Hippocampal formation (tissue), 2 donors: ENCODE data around the gene SNAP23.

Experiments
- DNase-seq, 2 donors: peaks; one replicate each; lab custom pipeline; 2025; lab: John Stamatoyannopoulos, UW

SNAP23 gene

DNA sequence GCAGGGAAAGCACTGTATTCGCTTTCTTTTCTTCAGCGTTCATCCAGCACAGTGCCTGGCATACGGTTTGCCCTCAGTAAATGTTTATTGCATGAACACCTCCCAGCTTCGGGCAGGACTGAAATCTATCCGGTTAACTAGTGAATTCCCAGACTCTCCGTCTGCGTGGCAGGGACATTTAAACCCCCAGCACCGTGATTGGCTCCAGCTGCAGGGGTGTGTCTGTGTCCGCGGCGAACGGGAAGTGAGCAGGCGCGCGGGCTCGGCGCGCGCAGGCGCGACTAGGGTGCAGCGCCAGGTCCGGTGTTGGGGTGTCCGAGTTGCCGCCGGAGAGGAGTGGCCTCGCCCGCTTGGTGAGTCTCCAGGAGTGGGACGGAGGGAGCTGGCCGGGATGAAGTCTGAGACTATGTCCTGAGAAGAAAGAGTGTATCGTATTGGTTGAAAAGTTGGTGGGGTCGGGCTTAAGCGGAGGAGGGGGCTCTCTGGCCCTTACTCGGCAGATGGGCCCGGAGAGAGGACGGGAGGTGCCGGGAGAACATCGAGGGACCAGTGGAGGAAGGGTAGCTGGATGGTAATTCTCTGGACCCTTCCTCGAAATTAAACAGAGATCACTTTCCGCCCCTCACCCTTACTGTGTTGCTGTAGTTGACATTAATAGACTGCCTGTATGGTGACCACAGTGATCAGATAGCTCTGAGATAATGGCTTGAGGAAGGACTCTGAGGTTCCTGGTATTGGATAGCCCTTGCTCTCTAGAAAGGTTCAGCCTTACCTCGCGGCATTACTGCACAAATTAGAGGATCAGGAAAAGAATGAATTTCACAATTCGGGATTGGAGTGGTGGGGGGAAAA is at the start of gene SNAP23:
TSS of gene SNAP23 (plus strand) at position 274 of the 852 bp plus-strand sequence. CDS start 16,213 bp downstream, outside the sequence.
- peak; percentile 92 for DNase-seq

DNA sequence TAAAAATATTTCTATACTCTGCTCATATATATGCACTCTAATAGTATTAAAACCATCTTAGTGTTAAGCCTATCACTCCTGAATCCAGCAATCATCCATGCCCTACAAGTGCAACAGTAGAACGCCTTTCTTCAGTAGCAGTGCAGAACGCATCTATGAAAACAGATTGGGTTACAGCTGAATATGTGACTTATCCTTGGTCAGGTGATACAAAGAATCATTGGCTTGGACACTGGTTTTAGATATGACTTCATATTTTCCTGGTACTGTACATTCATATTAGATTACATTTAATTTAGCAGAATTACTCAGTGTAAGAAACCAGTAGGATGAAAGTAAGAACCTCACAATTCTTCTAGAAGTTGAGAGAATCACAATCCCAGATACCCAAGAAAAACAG is 47.8 kb upstream of the SNAP23 start:
- no peak for DNase-seq

DNA sequence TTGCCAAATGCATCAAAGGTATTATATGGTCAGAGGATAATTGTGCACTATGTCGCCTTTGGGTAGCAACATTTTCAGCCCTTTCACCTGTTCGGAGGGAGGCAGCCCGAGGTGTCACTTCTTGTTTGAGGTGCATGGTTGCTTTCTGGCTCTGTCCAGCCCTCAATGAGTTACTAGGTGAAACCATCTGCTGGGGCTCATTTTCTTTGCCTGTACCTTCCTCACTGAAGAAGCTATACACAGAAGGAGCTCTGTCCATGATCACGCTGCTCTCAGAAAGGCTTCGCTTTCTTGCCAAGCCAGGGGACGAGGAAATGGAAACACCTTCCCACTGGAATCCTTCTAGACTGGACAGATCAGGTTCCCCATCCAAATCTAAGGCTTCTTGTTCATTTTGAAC is 47.2 kb upstream of the SNAP23 start:
- DNase-seq = no peak

DNA sequence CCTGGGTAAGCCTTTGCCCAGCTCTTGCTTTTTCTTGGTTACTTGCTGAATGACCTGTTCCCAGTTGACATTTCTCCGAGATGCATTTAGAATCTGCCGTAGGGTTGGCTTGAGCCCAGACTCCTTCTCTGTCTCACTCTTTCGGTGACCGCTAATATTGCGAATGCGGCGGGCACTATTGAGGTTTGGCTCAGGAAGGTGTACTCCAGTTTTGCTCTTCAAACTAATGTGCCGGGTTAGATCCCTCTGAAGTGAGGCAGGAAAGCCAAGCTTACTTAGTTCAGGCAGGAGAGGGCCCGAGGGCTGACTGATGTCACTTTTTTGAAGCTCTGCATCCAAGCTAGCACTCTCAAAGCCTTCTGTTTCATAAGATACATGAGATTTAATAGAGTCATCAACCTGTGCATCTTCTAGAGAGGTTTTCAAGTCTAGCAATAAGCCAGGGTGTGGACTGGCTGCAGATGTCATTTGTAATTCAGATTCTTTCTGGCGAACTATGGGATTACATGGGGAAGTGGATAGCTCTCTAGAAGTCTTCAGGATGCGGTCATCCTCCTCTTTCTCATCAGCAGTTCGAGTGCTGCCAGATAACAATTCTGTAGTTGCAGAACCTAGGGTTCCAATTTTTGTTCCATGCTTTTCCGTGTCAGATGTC is 45.5 kb upstream of the SNAP23 start:
- DNase-seq = no peak

DNA sequence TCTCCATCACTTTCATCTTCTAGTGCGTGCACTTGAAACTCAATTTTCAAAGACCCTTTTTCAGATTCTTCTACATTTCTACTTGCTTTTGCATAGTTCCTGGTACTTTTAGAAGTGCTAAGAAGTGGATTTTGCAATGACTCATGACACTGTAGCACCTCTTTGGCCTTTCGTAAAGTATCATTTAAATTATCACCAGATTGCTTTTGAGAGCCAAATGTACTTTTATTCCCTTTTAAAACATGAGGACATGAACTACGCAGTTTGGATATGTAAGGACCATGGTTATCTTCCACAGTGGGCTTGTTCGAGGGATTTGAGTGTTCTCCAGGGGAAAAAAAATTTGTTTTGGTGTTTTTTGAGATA is 45.0 kb upstream of the SNAP23 start:
- no peak for DNase-seq

DNA sequence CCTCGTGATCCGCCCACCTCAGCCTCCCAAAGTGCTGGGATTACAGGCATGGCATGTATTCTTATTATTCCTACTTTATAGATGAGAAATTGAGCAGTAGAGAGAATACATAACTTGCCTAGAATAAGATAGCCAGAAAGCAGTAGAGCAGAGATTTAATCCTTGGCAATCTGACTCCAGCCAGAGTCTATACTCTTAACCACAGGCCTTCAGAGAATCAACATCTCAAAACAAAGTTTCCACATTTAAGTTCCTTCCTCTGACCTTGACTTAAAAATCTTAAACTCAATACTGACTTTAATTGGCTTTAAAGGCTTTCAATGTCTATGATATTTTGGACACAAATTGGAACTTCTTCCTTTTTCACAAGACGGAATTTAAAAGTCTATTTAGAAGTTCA is 41.6 kb upstream of the SNAP23 start:
- no peak for DNase-seq

DNA sequence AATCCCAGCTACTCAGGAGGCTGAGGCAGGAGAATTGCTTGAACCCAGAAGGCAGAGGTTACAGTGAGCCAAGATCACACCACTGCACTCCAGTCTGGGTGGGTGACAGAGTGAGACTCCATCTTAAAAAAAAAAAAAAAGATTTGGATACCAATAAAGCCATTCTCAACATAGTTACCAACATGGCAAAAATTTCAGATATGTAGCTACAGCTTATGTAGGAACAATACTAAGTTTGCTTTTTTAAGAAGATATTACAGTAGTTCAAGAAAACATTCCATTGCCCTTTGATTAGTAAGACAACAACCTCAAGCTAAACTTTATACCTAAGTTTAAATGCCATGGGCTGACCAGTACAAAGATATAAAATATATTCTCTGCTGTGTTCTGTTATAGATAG is 38.9 kb upstream of the SNAP23 start:
- no peak for DNase-seq

DNA sequence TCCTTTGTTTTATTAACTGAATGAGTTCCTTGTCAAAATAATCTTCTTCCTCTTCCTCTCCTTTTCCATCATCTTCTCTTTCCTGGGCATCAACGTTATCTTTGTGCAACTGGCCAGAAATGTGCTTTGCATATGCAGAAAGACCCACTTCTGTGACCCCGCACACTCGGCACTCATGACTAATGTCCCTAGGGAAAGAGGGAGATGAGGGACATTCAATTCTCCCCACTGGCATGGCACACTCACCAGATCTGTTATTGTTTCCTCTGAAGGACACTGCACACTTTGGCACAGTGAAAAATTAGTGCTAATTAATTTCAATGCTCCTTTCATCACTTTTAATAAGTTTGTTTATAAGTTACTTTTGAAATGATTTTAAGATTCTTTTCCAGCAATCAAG is 38.5 kb upstream of the SNAP23 start:
- no peak for DNase-seq

DNA sequence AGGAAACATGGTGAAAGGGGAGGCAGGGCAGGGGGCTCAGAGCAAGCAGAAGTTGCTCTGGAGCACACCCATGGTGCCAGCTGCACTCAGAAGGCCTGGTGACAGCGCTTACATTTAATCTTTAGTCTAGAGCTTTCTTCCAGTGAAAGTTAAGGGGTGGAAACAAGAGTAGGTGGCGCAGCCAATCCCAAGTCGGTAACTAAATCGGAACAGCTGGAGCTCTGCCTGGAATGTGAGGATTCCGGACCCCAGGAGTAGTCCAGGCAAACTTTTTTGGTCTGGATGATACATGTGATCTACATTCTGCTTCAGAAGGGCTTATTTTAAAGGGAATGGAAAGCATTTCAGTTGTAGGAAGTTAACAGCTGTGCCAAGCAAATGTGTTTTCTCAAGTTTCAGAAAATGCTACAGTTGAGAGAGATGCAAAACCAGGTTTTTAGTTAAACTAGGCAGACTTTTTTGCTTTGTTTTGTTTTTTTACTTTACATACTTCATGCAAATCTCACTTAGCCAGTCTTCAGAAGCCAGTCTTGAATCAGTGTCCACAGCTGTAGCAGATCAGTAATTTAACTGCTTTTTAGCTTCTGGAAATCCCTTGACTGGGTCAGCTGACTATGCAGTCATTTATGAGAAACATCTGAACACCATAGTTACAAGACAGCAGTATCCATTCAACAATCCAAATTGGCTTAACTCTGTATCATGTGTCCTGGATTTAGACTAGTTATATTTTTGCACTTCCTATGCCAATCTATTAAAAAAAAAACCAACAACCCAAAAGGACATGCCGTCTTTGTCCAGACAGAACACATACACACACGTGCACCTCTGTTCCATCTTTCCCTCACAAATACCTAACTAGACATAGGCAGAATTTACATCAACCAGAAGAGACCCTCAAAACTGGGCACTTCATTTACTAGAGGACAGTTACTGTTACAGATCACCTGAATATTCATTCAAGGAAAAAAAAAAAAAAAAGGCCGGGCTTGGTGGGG is 37.7 kb upstream of the SNAP23 start:
- peak in 1 of 2 donors; percentile 70 for DNase-seq

DNA sequence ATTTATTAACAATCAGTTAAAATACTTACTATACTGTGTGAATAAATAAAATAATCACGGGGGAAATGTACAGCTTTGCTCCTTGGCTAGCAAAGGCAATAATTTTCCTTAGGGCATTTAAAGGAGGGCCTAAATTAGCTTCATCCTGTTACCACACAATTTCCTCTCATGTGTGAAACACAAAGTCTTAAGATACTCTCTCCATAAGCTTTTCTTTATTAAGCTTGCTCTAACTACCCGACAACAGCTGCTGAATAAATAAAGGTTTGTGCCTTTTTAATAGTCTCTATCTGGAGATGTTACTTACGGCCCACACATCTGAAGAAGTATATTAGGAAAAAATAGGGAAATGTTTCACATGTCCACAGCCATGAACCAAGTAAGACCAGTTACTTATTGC is 34.2 kb upstream of the SNAP23 start:
- no peak for DNase-seq

DNA sequence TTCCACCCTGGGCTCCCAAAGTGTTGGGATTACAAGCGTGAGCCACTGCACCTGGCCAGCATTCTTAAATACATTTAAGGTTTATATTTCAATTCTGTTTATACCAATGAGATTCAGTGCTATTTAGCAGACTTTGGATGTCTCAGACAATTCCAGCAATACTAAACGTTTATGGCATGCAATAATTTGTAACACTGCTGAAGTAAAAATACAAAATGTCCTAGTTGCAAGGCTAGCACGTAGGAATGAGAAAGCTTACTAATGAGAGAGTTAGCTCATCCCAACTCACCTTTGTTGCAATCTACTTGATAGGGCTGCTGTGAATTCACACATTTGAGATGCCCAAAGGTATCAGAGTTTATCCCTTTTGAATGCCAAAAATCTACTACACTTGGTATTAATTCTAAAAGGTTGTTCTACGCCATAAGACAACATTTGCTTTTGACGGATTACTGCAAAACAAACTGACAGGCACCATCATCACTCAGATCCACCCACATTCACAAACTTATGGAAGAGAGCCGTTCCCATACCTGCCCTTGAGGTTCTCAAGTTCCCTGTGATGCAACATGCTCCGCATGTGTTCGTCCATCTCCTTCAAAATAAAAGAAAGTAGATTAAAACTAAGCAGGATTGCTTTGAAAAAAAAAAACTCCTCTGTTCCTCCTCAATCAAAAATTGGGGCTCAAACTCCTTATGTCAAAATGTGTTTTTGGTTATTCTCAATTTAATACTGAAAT is 29.7 kb upstream of the SNAP23 start:
- DNase-seq = no peak

DNA sequence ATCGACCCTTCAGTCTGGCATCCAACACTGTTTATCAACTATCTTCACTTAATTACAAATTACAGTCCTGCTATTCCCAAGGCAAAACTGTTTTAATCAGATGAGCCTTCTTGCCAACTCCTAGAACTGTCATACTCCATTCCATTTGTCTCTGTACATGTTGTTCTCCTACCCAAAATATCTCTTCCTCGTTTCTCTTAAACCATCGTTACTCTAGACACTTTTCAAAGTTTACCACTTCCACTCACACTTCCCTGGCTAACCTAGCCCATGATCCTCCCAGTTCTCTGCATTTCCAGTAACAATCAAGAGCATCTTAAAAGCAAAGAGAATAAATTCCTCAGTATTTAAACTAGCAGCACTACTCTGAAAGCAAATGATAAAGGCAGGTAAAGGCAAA is 24.4 kb upstream of the SNAP23 start:
- DNase-seq = no peak

DNA sequence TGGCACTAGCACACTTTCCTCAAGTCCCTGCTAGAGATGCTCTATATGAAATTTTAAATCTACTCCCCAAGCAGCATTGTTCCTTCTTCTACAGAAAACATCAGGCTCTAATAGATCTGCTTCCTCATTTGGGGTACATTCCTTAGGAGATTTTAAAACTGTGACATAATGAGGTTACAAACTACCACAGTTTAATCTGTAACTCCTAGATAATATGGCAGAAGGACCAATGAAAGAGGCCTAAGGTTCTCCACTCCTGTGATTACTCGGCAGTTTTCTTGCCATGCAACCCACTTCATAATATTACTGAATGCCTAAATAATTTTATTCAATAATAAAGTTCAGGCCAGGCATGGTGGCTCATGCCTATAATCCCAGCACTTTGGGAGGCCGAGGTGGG is 20.6 kb upstream of the SNAP23 start:
- no peak for DNase-seq

DNA sequence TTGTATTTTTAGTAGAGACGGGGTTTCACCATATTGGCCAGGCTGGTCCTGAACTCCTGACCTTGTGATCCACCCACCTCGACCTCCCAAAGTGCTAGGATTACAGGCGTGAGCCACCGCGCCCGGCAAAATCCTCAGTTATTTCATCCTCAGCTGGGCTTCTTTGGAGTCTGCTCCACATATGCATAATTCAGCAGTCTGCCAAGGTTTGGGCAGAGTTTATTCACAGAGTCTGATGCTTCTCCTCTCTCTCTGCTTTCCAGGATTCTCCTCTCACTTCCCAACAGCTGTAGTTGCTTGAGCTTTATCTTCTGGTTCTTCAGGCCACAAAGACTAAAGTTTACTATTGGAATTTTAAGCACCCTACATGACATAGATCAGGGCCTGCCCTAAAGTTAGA is 12.7 kb upstream of the SNAP23 start:
- no peak for DNase-seq

DNA sequence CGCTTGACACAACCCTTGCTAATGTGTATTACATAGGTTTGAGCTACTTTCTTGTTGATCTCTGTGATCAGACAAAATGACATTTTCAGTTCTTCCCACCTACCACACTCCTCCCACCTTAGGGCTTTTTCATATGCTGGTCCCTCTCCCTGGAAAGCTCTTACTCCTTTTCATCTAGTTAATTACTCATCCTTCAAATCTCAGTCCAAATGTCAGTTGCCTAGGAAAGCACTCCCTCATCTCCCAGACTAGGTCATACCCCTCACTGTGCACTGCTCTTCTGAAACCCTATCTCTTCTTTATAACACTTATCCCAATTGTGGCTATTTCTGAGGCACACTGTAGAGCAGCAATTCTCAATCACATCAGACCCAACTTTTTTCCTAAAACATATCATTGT is 11.8 kb upstream of the SNAP23 start:
- no peak for DNase-seq

DNA sequence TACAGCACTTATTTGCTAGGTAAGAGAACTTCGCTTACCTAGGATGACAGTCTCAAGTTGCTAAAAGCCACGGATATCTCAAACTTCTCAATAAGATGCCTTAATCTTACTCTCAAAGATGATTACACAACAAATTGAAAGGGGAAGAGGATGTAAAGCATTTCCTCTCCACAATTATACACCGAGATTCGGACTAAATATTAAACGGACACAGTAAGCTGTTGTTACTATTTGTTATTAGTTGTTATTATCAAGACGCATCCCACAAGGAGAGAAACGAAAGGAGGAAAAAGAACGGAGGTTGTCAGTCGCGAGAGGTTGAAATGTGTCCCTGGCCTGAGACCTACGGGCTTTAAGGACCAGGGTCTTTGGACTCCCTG is 5.2 kb upstream of the SNAP23 start:
- DNase-seq = no peak

DNA sequence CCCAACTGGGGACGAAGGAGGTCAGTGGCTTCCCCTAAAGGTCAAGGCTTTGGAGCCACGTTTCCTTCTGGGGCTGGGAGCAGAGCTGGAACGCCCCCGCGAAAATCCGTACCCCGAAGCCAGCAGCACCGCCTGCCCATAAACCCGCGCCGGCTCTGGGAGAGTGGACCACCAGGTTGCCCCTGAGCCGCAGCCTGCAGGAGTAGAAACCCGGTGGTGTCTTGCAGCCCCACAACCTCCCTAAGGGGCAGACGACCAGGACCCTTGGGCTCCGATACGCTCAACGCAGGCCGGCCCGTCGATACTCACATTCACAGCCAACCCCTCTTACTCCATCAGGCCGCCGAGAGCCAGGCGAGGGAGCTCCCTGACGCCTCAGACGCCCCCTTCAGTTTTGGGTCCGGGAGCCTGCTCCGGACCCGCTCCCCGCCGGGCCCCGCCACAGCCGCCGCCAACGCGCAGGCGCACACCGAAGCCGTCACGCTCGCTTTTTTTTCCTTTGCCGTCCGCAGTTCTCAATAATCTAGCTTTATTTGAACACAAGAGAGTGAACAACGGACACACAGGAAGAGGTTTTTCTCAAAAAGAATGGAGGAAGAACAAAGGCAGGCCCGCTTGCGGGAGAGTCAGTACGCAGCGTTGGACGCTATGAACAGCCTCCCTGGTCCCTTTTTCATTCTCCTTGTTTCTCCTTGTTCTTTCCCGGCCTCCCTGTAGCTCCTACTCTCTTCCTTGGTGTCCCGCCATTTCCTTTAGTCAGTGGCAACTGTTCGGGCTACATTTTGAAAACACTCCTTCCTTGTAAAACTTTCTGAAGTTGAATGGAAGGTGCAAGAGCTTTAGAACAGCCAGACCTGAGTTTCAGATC is 4.5 kb upstream of the SNAP23 start, which contains the start of gene ZNF106:
TSS of gene ZNF106 (minus strand) at position 471 of the 868 bp plus-strand sequence. CDS start 18,852 bp downstream, outside the sequence.
- peak; percentile 89 to 94 for DNase-seq

DNA sequence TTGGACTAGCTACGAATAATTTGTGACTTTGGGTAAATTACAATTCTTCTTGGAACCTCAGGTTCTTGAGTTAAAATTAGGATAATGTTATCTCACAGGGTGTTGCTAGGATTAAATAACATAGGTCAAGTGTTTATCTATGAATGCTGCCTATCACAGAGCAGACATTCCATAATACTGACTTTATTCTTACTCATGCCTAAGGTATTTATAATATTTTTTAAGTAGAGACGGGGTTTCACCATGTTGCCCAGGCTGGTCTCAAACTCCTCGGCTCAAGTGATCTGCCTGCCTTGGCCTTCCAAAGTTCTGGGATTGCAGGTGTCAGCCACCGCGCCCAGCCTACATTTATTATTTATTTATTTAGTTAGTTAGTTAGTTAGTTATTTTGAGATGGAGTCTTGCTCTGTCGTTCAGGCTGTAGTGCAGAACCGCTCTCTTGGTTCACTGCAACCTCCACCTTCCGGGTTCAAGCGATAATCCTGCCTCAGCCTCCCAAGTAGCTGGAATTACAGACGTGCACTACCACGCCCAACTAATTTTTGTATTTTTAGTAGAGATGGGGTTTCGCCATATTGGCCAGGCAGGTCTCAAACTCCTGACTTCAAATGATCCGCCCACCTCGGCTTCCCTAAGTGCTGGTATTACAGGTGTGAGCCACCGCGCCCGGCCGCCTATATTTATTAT is 3.8 kb upstream of the SNAP23 start:
- no peak for DNase-seq

DNA sequence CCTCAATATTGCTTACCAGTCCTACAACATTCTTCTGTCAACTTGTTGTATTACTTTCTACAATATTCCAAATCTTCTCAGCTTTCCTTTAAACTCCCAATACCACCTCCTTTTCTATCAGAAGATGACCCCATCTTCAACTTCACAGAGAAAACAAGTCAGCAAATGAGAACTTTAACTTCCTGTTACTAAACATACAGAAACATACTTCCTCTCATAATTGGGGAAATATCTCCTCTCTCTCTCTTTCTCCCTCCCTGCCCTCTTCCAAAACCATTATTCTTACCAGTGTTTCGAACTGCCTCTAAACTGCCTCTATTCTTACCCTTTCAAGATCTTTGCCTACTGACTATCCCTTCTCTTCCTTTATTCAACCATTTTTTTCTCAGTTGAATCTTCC is 1.8 kb upstream of the SNAP23 start:
- DNase-seq = no peak

DNA sequence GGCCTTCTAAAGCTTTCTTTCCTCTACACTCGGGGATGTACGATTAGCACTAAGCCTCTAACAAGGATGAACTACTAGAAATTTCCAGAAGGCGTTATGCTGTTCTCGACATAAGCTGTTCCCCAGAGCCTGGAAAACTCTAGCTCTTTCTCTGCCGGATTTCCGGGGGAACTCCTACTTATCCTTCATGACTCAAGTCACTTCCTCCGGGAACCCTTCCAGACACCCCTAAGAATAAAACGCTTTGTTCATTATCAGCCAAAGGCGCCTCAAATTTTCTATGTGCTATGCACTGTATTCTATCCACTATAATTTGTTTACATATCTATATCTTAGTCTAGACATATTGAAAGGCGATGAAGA is 455 bp upstream of the SNAP23 start:
- DNase-seq = peak; percentile 67 to 75
